ENCODE measurements around the gene FNIP2.

DNA sequence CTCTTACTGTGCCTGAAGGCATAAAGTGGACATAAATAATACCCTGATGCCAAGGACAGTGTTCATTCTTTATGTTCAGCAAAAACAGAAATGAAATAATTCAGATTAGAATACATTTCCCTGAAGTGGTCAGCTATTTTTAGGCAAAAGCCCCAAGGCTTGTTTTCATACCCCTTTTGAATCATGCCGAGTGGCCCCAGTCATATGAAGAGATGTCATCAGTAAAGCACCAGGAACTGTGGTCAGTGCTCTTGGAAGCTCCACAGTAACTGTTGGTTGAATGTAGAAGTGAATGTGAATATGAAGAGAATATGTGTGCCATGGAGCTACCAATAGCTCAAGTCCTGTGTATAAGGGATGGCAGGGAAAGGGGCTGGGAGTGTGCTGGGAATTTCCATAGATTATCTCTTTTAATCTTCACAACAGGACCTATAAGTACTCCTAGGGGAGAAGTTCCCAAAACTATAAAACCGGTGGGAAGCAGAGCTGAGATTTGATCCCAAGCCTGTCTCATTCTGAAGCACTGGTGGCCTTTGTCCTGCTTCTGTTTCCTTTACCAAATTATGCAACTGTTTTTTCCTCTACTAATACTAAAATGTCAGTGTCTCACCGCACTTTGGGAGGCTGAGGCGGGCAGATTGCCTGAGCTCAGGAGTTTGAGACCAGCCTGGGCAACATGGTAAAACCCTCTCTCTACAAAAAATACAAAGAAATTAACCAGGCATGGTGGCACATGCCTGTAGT lies 52.6 kb downstream of the FNIP2 start:
- TF ChIP-seq POLR2A (IDR thresholded peaks at IDR 0.05; ENCODE audit: low read depth, low read length): no peak
- no peak for TF ChIP-seq SPI1 (IDR thresholded peaks at IDR 0.05; ENCODE audit: low read depth, low read length)
- no peak for TF ChIP-seq POU2F2 (IDR thresholded peaks at IDR 0.05; ENCODE audit: low read depth, low read length)
- TF ChIP-seq POLR2AphosphoS5 (IDR thresholded peaks at IDR 0.05; ENCODE audit: low read depth, low read length): no peak
- TF ChIP-seq TAF1 (IDR thresholded peaks at IDR 0.05; ENCODE audit: low read depth, low read length): no peak

Data from GM12891 (cell line).